Small intestine (tissue), 7 donors: ENCODE measurements around the gene ERVH48-1. TPM values are rescaled to one million over a fixed set of nuclear protein-coding genes. Genes with fewer than 3 reads are reported as not detected.
"Not testable (repeated sequence)": the region's sequence is repeated elsewhere in the genome, so short reads cannot be mapped to it uniquely, and the experiment has no call there.

ENCODE experiments used
- DNase-seq, 2 donors: peaks; one replicate each; pipeline versions ENCODE4 v3.0.0 to v3.0.0-alpha.2; 2013
- FAIRE-seq: peaks from 2 replicates; lab custom pipeline; 2012; peaks lifted over from hg19 to GRCh38; lab: Jason Lieb, UNC
- H3K27ac ChIP-seq, 3 donors: one replicate each; pipeline ENCODE4 v1.5.1; 2013; ENCODE audit warnings: low read length in 2 of 3, mild to moderate bottlenecking in 2 of 3, control low read depth in 1 of 3, inconsistent platforms in 1 of 3, low read depth in 1 of 3, moderate library complexity in 1 of 3
- H3K27me3 ChIP-seq, 3 donors: one replicate each; pipeline ENCODE4 v1.6.1; 2013; ENCODE audit warnings: low read length in 3 of 3, inconsistent platforms in 1 of 3; ENCODE audit not compliant: control insufficient read depth in 3 of 3, insufficient read depth in 3 of 3
- H3K36me3 ChIP-seq, 3 donors: one replicate each; pipeline ENCODE4 v1.6.1; 2013; ENCODE audit warnings: low read length in 3 of 3, inconsistent platforms in 1 of 3, low read depth in 1 of 3, mild to moderate bottlenecking in 1 of 3, moderate library complexity in 1 of 3; ENCODE audit not compliant: control insufficient read depth in 3 of 3, insufficient read depth in 2 of 3
- H3K4me1 ChIP-seq, 3 donors: one replicate each; pipeline ENCODE4 v1.6.1; 2013; ENCODE audit warnings: low read length in 2 of 3, inconsistent platforms in 1 of 3, low read depth in 1 of 3, mild to moderate bottlenecking in 1 of 3, moderate library complexity in 1 of 3; ENCODE audit not compliant: control insufficient read depth in 3 of 3, insufficient read depth in 2 of 3
- H3K4me3 ChIP-seq, 3 donors: one replicate each; pipeline ENCODE4 v1.5.1; 2013; ENCODE audit warnings: low read length in 3 of 3, control low read depth in 1 of 3, inconsistent platforms in 1 of 3, low read depth in 1 of 3, mild to moderate bottlenecking in 1 of 3, moderate library complexity in 1 of 3
- H3K9me3 ChIP-seq, 2 donors: one replicate each; pipeline ENCODE4 v1.6.1; 2013; ENCODE audit warnings: low read depth in 1 of 2, low read length in 1 of 2; ENCODE audit not compliant: control insufficient read depth in 2 of 2, insufficient read depth in 1 of 2
- WGBS, 3 donors: extraction: QIAGEN DNeasy Blood & Tissue Kit; methylation state at CpG; one replicate each; pipeline ENCODE4 v1.1.7; 2013; 5-methylcytosine and 5-hydroxymethylcytosine counted together
- polyA plus RNA-seq, 4 donors: library from polyadenylated mRNA; stranded (reverse) in 3 of 4; unstranded in 1 of 4; fragments of 200-250 nt in 3 of 4; fragments of 120-200 nt in 1 of 4; gene quantifications; one replicate each; pipeline versions ENCODE4 v1.2.1 to v1.2.3, GENCODE V29; 2013
- donor health status: healthy with polysubstance abuse.
- donor health status: control.
- donor health status: control.
- donor health status: Bipolar disorder and iron deficiency.
- donor health status: healthy.

Gene ERVH48-1
- polyA plus RNA-seq, 4 donors, result 0.89 TPM; not detected in 3

DNA sequence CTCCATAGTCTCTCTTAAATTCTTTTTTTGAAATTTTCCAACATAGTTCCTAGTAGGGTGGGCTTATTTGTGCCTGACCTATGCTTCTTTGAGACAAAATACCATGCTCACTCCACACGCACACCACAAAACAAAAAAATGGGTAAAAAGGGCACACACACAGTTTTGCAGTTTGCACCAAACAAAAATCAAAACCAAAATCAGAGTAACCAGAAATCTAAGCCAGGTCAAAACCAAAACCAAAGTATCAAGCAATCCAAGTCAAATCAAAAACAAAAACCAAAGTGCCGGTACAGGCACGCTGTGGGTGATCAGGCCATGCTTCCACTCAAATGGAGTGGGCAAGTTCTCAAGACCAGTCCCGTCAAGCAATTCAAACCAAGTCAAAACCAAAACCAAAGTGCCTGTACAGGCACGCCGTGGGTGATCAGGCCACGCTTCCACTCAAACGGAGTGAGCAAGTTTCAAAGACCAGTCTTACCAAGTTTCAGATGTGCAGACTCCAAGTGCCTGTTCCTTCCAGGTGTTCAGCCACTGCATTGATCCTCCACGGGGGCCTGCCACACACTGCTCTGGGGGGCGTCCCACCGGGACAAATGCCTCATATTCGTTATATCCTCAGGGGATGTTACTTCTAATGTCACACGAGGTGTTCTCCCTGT, 23.8 kb upstream of the ERVH48-1 start:
- H3K27ac ChIP-seq, H3K36me3 ChIP-seq, H3K4me1 ChIP-seq, H3K4me3 ChIP-seq, DNase-seq, FAIRE-seq, H3K9me3 ChIP-seq, H3K27me3 ChIP-seq: not testable (repeated sequence)
- 82 to 86% (median 82%) methylated on average over 13 of the region's 13 CpGs for WGBS, 3 donors

DNA sequence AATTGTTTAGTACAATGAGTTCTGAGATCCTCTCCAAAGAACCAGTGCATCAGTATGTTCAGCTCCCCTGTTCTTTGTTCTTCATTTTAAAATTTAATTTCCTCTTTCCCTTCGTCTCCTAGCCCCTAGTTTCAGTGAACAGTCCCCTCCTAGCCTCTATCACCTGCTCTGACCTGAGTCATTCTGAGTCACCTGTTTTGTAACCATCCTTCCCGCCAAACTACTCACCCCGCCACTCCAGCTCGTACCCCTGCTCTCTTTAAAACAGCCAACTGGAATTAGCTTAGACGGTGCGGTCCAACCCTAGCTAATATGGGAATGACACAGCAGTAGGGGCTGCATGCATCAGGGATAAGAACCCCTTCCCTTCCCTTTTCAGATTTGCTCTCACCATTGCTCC, 16.8 kb upstream of the ERVH48-1 start:
- H3K27ac ChIP-seq, result no peak overlapping the region
- H3K36me3 ChIP-seq, result no peaks in the 10 kb centered on the region
- no peaks in the 10 kb centered on the region for H3K9me3 ChIP-seq
- H3K27me3 ChIP-seq, result no peaks in the 10 kb centered on the region
- H3K4me1 ChIP-seq, result no peaks in the 10 kb centered on the region
- DNase-seq (no peak), FAIRE-seq (no peak)
- 62 to 73% (median 68%) methylated on average over 6 of the region's 6 CpGs for WGBS, 3 donors
- no peak overlapping the region for H3K4me3 ChIP-seq

DNA sequence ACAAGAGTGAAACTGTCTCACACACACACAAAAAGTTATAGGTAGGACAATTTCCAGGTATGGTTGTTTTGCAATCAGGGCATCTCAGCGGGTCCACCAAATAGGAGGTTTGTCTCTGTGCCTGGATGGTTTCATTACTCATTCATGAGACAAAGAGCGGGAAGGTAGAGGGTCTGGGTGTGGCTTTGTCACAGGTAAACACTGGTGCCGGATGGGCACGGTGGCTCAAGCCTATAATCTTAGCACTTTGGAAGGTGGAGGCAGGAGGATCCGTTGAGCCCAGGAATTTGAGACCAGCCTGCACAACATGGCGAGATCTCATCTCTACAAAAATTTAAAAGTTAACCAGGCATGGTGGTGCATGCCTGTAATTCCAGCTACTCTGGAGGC, 16.3 kb upstream of the ERVH48-1 start:
- H3K27ac ChIP-seq, result no peak overlapping the region
- no peaks in the 10 kb centered on the region for H3K9me3 ChIP-seq
- H3K27me3 ChIP-seq, result no peaks in the 10 kb centered on the region
- no peak overlapping the region for H3K4me3 ChIP-seq
- no peaks in the 10 kb centered on the region for H3K36me3 ChIP-seq
- no peak for DNase-seq
- H3K4me1 ChIP-seq, result no peaks in the 10 kb centered on the region
- 87 to 92% (median 90%) methylated on average over 6 of the region's 6 CpGs for WGBS, 3 donors
- FAIRE-seq, result no peak

DNA sequence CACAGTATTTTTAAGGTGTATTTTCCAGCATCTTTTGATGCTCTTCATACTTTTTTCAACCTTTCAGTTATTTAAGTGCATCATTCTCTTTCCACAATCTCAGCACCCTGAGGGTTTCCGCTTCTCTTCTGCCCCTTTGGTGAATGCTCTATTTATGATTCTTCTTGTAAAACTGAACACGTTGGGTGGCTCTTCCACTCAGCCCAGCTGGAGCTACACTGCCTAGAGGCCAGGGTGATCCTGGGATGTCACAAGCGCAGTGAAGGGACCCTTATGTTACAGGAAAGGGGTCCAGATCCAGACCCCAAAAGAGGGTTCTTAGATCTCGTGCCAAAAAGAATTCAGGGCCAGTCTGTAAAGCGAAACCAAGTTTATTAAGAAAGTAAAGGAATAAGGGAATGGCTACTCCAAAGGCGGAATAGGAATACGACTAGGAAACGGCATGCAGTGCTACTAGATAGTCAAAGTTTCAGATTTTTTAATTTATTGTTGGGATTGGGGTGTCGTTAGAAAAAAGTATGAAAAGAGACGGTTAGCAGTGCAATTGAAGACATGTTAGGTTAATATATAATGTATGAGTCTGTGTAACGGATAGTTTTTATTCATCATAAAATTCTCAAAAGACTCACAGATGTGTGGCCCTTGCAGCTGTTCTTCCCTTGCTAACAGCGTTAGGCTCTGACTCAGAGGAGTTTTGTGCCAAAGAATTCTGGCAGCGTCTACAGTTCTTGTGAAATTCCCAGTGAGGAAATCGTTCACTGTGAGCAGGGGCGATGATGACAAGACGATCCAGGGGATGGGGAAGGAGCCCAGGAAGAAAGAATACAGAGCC, 14.4 kb upstream of the ERVH48-1 start:
- no peaks in the 10 kb centered on the region for H3K36me3 ChIP-seq
- H3K4me3 ChIP-seq, result no peak overlapping the region
- no peaks in the 10 kb centered on the region for H3K27me3 ChIP-seq
- DNase-seq (peak; percentile 13 to 48), FAIRE-seq (no peak)
- peak overlapping the region in 2 of 3 donors; percentile 25 to 63 for H3K27ac ChIP-seq
- H3K9me3 ChIP-seq, result no peaks in the 10 kb centered on the region
- WGBS, 3 donors, result 54 to 56% (median 55%) methylated on average over 16 of the region's 16 CpGs
- H3K4me1 ChIP-seq, result no peaks in the 10 kb centered on the region

DNA sequence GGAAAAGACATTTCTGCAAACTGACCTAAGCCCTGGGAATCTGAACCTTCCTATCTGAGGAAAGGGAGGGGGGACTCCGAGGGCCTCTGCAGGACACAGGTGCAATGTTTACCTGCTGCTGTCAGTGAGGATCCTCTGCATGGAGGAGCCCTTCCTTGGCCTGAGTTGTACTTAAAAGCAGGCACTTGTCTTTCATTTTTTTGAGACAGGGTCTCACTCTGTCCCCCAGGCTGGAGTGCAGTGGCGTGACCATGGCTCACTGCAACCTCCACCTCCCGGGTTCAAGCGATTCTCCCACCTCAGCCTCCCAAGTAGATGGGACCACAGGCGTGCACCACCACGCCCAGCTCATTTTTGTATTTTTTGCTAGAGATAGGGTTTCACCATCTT, 13.2 kb upstream of the ERVH48-1 start:
- WGBS, 3 donors, result 92 to 95% (median 93%) methylated on average over 6 of the region's 6 CpGs

DNA sequence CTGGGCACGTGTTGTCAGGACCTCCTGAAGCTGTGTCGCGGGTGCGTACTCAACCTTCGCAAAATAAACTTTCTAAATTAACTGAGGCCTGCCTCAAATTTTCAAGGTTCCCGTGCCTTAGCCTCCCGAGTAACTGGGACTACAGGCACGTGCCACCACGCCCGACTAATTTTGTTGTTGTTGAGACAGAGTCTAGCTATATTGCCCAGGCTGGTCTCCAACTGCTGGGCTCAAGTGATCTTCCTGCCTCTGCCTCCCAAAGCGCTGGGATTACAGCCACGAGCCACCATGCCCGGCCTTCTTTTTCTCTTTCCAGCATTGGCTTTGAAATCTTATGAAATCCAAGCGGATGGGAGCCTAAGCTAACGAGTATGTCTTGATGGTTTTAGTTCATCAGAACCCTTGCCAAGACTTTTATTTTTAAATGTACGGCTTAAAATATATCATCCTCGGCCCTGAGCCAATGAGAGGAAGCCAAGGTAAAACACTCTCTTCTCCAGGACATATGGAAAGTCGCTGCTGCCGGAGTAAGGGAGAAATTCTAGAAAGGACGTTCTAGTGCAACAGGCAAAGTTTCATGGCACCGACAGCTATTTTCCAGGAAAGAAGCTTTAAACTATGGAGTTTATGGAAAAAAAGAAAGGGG, 12.7 kb upstream of the ERVH48-1 start:
- Histone ChIP-seq H3K4me1 (no peaks in the 10 kb centered on the region), H3K27me3 (no peaks in the 10 kb centered on the region), H3K9me3 (no peaks in the 10 kb centered on the region), H3K4me3 (no peak overlapping the region), H3K27ac (no peak overlapping the region), H3K36me3 (no peaks in the 10 kb centered on the region)
- DNase-seq (no peak), FAIRE-seq (no peak)
- 88 to 93% (median 92%) methylated on average over 21 of the region's 21 CpGs for WGBS, 3 donors

More for the DNA sequence above, 13.2 kb upstream of the ERVH48-1 start:
- not testable (repeated sequence) for FAIRE-seq, H3K27me3 ChIP-seq, H3K4me1 ChIP-seq, DNase-seq, H3K4me3 ChIP-seq, H3K36me3 ChIP-seq, H3K9me3 ChIP-seq, H3K27ac ChIP-seq

DNA sequence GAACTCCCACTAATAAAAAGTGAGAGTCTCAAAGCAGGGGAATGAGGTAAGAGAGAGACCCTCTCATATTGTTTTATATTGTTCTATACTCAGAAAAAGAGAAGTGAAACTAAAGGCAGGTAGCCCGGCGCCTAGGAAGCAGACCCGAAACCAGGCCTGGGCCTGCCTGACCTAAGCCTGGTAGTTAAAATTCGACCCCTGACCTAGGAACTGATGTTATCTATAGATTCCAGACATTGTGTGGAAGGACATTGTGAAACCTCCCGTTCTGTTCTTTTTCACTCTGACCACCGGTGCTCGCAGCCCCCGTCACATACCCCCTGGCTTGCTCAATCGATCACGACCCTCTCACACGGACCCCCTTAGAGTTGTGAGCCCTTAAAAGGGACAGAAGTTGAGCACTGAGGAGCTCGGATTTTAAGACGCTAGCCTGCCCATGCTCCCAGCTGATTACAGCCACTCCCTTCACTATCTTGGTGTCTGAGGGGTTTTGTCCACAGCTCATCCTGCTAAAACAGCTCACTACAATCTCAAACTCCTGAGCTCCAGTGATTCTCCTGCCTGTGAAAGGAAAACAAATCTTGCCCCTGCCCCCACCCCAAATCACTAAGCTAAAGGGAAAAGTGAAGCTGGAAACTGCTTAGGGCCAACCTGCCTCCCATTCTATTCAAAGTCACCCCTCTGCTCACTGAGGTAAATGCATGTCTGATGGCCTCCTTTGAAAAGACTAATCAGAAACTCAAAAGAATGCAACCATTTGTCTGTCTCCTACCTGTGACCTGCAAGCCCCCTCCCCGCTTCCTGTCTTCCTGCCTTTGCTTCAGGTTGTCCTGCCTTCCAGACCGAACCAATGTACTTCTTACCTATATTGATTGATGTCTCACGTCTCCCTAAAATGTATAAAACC, 11.9 kb upstream of the ERVH48-1 start:
- H3K36me3 ChIP-seq, H3K9me3 ChIP-seq, H3K27me3 ChIP-seq, FAIRE-seq, DNase-seq, H3K4me1 ChIP-seq, H3K27ac ChIP-seq, H3K4me3 ChIP-seq: not testable (repeated sequence)
- WGBS, 3 donors, result 70 to 84% (median 81%) methylated on average over 16 of the region's 16 CpGs

DNA sequence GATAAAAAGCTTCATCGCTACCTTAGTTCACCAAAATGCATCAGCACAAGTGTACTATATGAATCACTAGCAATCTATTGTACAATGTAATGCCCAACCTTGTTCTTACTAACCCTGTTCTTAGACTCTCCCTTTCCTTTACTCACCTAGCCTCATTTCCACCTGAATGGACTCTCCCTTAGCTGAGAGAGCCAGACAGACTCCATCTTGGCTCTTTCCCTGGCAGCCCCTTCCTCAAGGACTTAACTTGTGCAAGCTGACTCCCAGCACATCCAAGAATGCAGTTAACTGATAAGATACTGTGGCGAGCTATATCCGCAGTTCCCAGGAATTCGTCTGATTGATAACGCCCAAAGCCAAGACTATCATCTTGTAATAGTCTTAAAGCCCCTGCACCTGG, 10.9 kb upstream of the ERVH48-1 start:
- not testable (repeated sequence) for DNase-seq, H3K4me3 ChIP-seq, H3K27ac ChIP-seq, H3K36me3 ChIP-seq, FAIRE-seq, H3K9me3 ChIP-seq, H3K4me1 ChIP-seq, H3K27me3 ChIP-seq
- 58 to 84% (median 77%) methylated on average over 2 to 5 of the region's 5 CpGs for WGBS, 3 donors
